ENCODE results near the gene ETV1. TPM values are rescaled to one million over a fixed set of nuclear protein-coding genes. Genes with fewer than 3 reads are reported as not detected.
A peak's percentile ranks its signal among the peaks of the same experiment; 100 is the strongest.

The ETV1 gene
- total and polyA plus RNA-seq, 2 experiments from 2014 or later, result 5.9 to 8.4 TPM

GRCh38 chr7:13945670-13946069 lies 43.8 kb downstream of the ETV1 start:
- H3K4me2 ChIP-seq, result peak overlapping the region; percentile 29
- no peak overlapping the region for H3K27ac ChIP-seq

GRCh38 chr7:13933536-13933935 lies 55.9 kb downstream of the ETV1 start:
- H3K79me2 ChIP-seq, result no peaks in the 10 kb centered on the region
- no peaks in the 10 kb centered on the region for H3K36me3 ChIP-seq (replicated peaks; ENCODE audit: insufficient read depth, low read depth)
- H3K9me2 ChIP-seq (replicated peaks; ENCODE audit: insufficient read depth), result no peaks in the 10 kb centered on the region
- no peak for DNase-seq (ENCODE audit: low spot score)
- no peaks in the 10 kb centered on the region for H3K9me3 ChIP-seq (ENCODE audit: low read depth)
- H4K20me1 ChIP-seq (ENCODE audit: insufficient read depth, poor library complexity, severe bottlenecking), result no peaks in the 10 kb centered on the region
- TF ChIP-seq EZH2phosphoT487 (IDR thresholded peaks at IDR 0.05; ENCODE audit: low read depth, severe bottlenecking, unreplicated experiment) (no peak), EZH2 (IDR thresholded peaks at IDR 0.05; ENCODE audit: borderline replicate concordance) (no peak), CTCF (IDR thresholded peaks at IDR 0.05; ENCODE audit: poor library complexity) (no peak)
- no peaks in the 10 kb centered on the region for H3K4me1 ChIP-seq (ENCODE audit: insufficient read depth)
- H3K4me3 ChIP-seq, result no peak overlapping the region
- H2AFZ ChIP-seq, result no peak overlapping the region
- no peak overlapping the region for H3K4me2 ChIP-seq
- no peak overlapping the region for H3K27ac ChIP-seq
- WGBS (ENCODE audit: low lambda C conversion rate, missing lambda C conversion rate), result 85% methylated on average over 5 of the region's 5 CpGs
- no peaks in the 10 kb centered on the region for H3K27me3 ChIP-seq

More at GRCh38 chr7:13945670-13946069, 43.8 kb downstream of the ETV1 start:
- no peaks in the 10 kb centered on the region for H3K4me1 ChIP-seq (ENCODE audit: insufficient read depth)
- no peaks in the 10 kb centered on the region for H3K9me2 ChIP-seq (replicated peaks; ENCODE audit: insufficient read depth)
- H3K27me3 ChIP-seq, result no peaks in the 10 kb centered on the region
- no peaks in the 10 kb centered on the region for H4K20me1 ChIP-seq (ENCODE audit: insufficient read depth, poor library complexity, severe bottlenecking)
- DNase-seq (ENCODE audit: low spot score), result no peak
- WGBS (ENCODE audit: low lambda C conversion rate, missing lambda C conversion rate), result 65% methylated on average over 7 of the region's 7 CpGs
- no peaks in the 10 kb centered on the region for H3K36me3 ChIP-seq (replicated peaks; ENCODE audit: insufficient read depth, low read depth)
- no peak overlapping the region for H2AFZ ChIP-seq
- no peaks in the 10 kb centered on the region for H3K9me3 ChIP-seq (ENCODE audit: low read depth)
- TF ChIP-seq CTCF (IDR thresholded peaks at IDR 0.05; ENCODE audit: poor library complexity) (no peak), EZH2phosphoT487 (IDR thresholded peaks at IDR 0.05; ENCODE audit: low read depth, severe bottlenecking, unreplicated experiment) (no peak), EZH2 (IDR thresholded peaks at IDR 0.05; ENCODE audit: borderline replicate concordance) (no peak)
- H3K4me3 ChIP-seq, result no peak overlapping the region
- no peaks in the 10 kb centered on the region for H3K79me2 ChIP-seq

- no peak for DNase-seq (ENCODE audit: low spot score)
- no peak overlapping the region for H3K4me3 ChIP-seq
- no peaks in the 10 kb centered on the region for H3K79me2 ChIP-seq
- H3K4me2 ChIP-seq, result peak overlapping the region; percentile 17
- H4K20me1 ChIP-seq (ENCODE audit: insufficient read depth, poor library complexity, severe bottlenecking), result no peaks in the 10 kb centered on the region
- H3K9me3 ChIP-seq (ENCODE audit: low read depth), result no peaks in the 10 kb centered on the region
- no peaks in the 10 kb centered on the region for H3K4me1 ChIP-seq (ENCODE audit: insufficient read depth)
- TF ChIP-seq EZH2 (IDR thresholded peaks at IDR 0.05; ENCODE audit: borderline replicate concordance) (no peak), EZH2phosphoT487 (IDR thresholded peaks at IDR 0.05; ENCODE audit: low read depth, severe bottlenecking, unreplicated experiment) (no peak), CTCF (IDR thresholded peaks at IDR 0.05; ENCODE audit: poor library complexity) (no peak)
- no peak overlapping the region for H2AFZ ChIP-seq
- no peaks in the 10 kb centered on the region for H3K36me3 ChIP-seq (replicated peaks; ENCODE audit: insufficient read depth, low read depth)
- H3K27me3 ChIP-seq, result no peaks in the 10 kb centered on the region
- no peaks in the 10 kb centered on the region for H3K9me2 ChIP-seq (replicated peaks; ENCODE audit: insufficient read depth)
- H3K27ac ChIP-seq, result no peak overlapping the region
- 52% methylated on average over 3 of the region's 3 CpGs for WGBS (ENCODE audit: low lambda C conversion rate, missing lambda C conversion rate)
These were observed 56.4 kb downstream of the ETV1 start for GRCh38 chr7:13933091-13933490.

GRCh38 chr7:13932131-13932530 lies 57.3 kb downstream of the ETV1 start:
- no peak overlapping the region for H2AFZ ChIP-seq
- WGBS (ENCODE audit: low lambda C conversion rate, missing lambda C conversion rate), result 98% methylated on average over 2 of the region's 2 CpGs
- H3K27ac ChIP-seq, result no peak overlapping the region
- DNase-seq (ENCODE audit: low spot score), result no peak
- no peaks in the 10 kb centered on the region for H3K9me2 ChIP-seq (replicated peaks; ENCODE audit: insufficient read depth)
- TF ChIP-seq EZH2phosphoT487 (IDR thresholded peaks at IDR 0.05; ENCODE audit: low read depth, severe bottlenecking, unreplicated experiment), result no peak
- TF ChIP-seq CTCF (IDR thresholded peaks at IDR 0.05; ENCODE audit: poor library complexity), result no peak
- no peak for TF ChIP-seq EZH2 (IDR thresholded peaks at IDR 0.05; ENCODE audit: borderline replicate concordance)
- H3K79me2 ChIP-seq, result no peaks in the 10 kb centered on the region
- H3K4me3 ChIP-seq, result no peak overlapping the region
- H3K9me3 ChIP-seq (ENCODE audit: low read depth), result no peaks in the 10 kb centered on the region
- H3K4me1 ChIP-seq (ENCODE audit: insufficient read depth), result no peaks in the 10 kb centered on the region
- no peaks in the 10 kb centered on the region for H3K36me3 ChIP-seq (replicated peaks; ENCODE audit: insufficient read depth, low read depth)
- no peaks in the 10 kb centered on the region for H3K27me3 ChIP-seq
- no peak overlapping the region for H3K4me2 ChIP-seq
- H4K20me1 ChIP-seq (ENCODE audit: insufficient read depth, poor library complexity, severe bottlenecking), result no peaks in the 10 kb centered on the region

Data from hepatocyte (in vitro differentiated cells).